ENCODE measurements around the gene KANK2.

KANK2 gene

DNA sequence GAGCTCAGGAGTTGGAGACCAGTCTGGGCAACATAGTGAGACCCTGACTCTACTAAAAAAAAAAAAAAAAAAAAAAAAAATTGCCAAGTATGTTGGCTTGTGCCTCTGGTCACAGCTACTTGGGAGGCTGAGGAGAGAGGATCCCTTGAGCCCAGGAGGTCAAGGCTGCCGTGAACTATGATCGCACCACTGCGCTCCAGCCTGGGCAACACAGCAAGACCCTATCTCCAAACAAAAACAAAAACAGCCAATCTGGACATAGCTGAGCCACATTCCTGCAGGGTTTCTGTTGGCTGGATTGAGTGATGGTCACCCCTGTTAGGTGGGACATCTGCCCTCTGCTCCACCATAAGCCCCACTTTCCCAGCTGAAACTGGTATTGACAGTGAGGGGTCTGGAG lies 28.5 kb upstream of the KANK2 start:
- no peak for DNase-seq (ENCODE audit: low read depth)

GRCh38 chr19:11225172-11225571 lies 27.8 kb upstream of the KANK2 start:
- no peak for DNase-seq (ENCODE audit: low read depth)

DNA sequence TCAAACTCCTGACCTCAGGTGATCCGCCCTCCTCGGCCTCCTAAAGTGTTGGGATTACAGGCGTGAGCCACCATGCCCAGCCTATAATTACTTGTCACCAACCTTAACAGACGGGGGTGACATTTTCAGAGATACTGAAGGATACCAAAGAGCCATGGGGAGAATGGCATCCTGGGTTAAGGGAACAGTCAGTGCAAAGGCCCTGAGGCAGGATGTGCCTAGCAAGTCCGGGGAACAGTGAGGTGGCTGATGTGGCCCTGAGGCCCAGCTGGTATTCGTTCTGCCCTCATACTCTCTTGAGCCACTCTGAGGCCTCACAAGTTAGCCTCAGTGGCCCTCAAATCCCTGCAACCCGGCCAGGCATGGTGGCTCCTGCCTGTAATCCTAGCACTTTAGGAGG lies 27.1 kb upstream of the KANK2 start:
- no peak for DNase-seq (ENCODE audit: low read depth)

DNA sequence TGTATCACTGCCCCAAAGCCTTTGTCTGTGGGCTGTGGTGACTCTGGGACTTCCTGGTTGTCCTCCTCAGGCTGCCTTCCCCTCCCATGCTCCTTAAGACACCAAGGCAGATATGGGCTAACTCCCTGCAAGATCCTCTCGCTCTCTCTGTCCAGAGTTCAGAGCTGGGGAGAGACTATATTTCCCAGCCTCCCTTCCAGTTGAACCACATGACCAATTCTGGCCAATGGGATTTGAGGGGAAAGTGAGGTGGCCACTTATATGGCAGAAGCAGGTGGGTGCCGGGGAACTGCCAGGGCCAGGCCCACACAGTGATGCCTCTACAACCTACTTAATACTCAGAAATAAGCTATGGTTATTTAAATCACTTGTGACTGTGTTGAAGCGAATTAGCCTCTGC lies 25.9 kb upstream of the KANK2 start:
- no peak for DNase-seq (ENCODE audit: low read depth)

DNA sequence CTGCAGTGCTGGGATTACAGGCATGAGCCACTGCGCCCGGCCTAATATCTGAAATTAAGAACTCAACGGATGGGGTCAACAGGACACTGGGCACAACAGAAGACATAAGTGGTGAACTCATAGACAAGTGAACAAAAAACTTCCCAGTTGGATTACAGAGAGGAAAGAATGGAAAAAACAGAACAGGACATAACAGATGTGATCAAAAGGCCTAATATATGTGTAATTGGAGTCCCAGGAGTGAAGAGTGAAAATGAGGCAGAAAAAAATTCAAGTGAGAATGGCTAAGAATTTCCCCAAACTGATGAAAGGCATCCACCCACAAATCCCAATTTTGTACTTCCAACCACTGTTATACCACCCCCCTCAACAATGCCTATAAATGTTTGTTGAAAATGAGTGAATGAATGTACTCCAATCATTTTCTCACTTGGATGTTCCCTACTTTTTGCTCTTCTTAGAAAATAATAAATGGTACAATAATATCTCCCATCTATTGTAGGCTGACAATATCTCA lies 23.8 kb upstream of the KANK2 start:
- no peak for DNase-seq (ENCODE audit: low read depth)

DNA sequence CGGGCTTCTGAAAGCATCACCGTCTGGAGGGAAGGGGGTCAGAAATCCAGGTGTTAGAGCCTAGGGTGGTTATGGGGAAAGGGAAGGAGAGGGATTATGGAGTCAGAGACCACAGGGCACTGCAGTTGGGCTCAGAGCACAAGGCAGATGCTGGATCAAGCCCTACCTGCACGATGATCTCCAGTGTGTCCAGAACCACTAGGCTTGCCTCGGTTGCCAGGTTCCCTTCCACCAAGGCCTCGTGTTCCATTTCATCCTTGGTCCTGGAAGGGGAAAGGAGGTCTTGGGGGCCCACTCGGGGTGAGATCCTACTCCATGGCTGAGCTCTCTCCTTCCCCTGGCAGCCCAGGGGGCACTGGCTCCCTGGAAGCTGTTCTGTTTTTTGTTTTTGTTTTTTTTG lies 17.0 kb upstream of the KANK2 start:
- DNase-seq (ENCODE audit: low read depth), result no peak

- DNase-seq (ENCODE audit: low read depth), result no peak
Measured at GRCh38 chr19:11210656-11210928, 13.2 kb upstream of the KANK2 start.

DNA sequence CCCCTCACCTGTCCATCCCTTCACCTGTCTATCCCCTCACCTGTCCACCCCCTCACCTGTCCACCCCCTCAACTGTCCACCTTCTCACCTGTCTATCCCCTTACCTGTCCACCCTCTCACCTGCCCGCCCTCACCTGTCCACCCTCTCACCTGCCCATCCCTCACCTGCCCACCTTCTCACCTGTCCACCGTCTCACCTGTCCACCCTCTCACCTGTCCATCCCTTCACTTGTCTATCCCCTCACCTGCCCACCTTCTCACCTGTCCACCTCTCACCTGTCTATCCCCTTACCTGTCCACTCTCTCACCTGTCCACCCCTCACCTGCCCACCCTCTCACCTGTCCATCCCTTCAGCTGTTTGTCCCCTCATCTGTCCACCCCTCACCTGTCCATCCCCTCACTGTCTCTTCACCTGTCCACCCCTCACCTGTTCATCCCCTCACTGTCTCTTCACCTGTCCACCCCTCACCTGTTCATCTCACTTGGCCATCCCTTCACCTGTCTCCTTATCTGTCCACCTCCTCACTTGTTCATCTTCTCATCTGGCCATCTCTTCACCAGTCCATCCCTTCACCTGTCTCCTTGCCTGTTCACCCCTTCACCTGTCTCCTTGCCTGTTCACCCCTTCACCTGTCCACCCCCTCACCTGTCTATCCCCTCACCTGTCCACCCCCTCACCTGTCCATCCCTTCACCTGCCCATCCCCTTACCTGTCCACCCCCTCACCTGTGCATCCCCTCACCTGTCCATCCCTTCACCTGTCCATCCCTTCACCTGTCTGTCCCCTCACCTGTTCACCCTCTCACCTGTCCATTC lies 12.7 kb upstream of the KANK2 start:
- DNase-seq (ENCODE audit: low read depth), result no peak

- DNase-seq (ENCODE audit: low read depth), result no peak
Measured at GRCh38 chr19:11208561-11209471, 11.5 kb upstream of the KANK2 start.

- no peak for DNase-seq (ENCODE audit: low read depth)
Measured at GRCh38 chr19:11205939-11206570, 8.7 kb upstream of the KANK2 start.

DNA sequence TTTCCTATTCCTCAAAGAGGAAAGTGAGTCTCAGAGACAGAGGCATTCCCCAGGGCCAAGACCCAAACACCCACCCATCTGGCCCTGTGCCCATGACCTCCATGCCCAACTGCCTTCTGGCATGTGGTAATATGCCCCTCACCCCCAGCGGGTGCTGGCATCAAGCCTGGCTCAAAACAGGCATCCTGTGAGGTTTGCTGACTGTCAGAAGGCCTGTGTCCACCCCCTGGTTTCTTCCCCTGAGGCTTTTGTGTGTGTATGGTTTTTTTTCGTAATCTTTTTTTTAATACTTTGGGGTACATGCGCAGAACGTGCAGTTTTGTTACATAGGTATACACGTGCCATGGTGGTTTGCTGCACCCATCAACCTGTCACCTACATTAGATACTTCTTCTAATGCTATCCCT lies 7.6 kb upstream of the KANK2 start:
- DNase-seq (ENCODE audit: low read depth), result no peak

GRCh38 chr19:11204076-11204602 lies 6.8 kb upstream of the KANK2 start:
- no peak for DNase-seq (ENCODE audit: low read depth)

- DNase-seq (ENCODE audit: low read depth), result peak; percentile 64
Measured at GRCh38 chr19:11203194-11204075, 6.1 kb upstream of the KANK2 start.

DNA sequence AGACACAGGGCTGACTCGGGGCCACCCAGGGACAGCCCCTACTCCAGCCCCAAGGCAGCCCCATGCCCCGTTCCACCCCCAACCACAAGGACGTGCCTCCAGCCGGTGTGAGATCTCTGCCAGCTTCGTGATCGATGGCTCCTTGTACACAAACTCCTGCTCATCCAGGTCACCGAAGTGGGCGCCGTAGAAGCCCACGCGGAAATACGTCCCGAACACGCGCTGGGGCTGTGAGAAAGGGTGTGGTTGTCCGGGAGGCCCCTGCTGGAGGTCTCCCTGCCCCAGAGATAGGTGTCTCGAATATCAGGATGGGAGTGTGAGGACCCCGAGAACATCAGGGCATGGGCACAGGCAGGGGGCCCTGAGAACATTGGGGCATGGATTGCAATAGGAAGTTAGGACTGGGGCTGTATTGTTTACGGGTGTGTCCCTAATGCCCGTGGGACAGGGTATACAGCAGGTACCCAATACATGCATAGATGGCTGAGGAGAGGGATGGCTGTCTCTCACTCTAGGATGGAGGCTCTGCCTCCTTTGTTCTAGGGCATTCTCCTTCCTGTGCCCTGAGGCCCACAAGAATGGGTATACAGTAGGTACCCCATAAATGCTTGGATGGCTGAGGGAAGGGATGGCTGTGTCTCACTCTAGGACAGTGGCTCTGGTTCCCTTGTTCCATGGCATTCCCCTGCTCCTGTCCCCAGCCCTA lies 5.3 kb upstream of the KANK2 start:
- DNase-seq (ENCODE audit: low read depth), result no peak

DNA sequence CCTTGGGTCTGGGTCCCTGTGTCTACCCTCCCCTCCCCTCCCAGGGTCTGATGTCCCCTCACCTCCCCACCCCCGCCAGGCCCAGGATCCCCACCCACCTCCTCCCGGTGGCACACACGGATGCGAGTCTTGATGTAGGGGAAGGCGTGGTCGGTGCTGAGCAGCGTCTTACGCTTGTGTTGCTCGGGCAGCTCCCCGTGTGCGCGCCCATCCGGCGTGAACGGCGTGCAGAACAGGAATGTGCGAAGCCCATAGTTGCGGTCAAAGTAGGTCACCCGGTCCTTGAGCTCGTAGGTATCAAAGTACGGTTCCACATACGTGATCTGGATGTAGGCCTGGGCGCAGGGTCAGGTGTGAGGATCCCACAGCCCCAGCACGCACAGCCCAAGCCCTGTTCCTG lies 4.4 kb upstream of the KANK2 start:
- DNase-seq (ENCODE audit: low read depth), result no peak

DNA sequence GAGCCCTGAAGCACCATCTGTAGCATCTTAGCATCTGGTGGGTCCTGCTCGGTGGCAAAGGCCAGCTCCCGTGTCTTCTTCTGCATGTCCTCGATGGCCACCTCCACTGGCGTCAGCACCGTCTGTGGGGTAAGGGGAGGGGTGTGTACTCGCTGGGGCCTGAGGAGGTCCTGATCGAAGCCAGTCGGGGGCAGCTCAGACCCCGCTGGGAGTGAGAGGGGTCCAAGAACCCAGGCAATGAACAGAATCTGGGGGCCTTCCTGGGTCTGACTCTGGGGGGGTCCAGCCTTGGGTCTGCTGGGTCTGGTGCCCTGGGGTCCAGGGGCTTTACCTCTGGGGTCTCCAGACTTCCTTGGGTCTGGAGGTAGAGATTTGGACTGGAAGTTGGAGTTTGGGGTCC lies 3.6 kb upstream of the KANK2 start:
- DNase-seq (ENCODE audit: low read depth), result no peak

DNA sequence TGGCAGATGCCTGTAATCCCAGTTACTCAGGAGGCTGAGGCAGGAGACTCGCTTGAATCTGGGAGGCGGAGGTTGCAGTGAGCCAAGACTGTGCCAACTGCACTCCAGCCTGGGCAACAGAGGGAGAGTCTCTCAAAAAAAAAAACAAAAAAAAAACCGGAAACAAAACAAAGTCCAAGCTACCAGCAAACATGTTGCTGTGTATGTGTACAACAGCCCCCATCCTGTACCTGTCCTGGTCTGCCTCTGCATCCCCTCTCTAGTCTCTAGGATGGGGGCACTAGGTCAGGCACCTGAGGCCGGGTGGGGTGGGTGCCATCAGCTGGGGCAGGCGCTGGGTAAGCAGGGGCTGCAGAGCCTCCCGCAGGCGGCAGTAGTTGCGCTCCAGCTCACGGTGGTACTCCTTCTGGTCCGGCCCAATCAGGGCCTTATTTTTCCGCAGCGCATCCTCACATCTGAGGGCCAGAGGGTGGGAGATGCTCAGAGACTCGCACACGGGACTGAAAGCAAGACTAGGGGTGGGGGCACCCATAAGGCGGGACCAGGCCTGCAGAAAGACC lies 2.8 kb upstream of the KANK2 start:
- DNase-seq (ENCODE audit: low read depth), result no peak

GRCh38 chr19:11199517-11199916 lies 2.2 kb upstream of the KANK2 start:
- DNase-seq (ENCODE audit: low read depth), result no peak

GRCh38 chr19:11198769-11199424 lies 1.6 kb upstream of the KANK2 start:
- DNase-seq (ENCODE audit: low read depth), result no peak

DNA sequence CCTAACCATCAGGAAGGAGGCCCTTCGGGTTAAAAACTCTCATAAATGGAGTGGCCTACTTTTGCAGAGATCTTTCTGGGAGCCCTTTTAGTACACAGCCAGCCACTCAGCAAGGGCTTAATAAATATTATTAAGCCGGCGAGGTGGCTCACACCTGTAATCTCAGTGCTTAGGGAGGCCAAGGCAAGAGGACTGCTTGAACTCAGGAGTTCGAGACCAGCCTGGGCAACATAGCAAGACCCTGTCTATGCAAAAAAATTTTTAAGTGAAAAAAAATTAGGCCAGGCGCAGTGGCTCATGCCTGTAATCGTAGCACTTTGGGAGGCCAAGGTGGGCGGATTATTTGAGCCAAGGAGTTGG lies 810 bp upstream of the KANK2 start:
- DNase-seq (ENCODE audit: low read depth), result no peak
